Dendritic cell treated with granulocyte-macrophage colony-stimulating factor and Interleukin-4, amounts not matched to agents 40 ng/mL and 50 ng/mL, for 4 days (primary cell): ENCODE data around the gene FAM170A.

Source experiments
- H3K27ac Mint-ChIP-seq: one replicate; pipeline ENCODE4 v1.8.0; 2022; ENCODE audit warnings: mild to moderate bottlenecking, mixed read lengths
- H3K27me3 Mint-ChIP-seq: one replicate; pipeline ENCODE4 v1.8.0; 2022; ENCODE audit warnings: mild to moderate bottlenecking, mixed read lengths
- H3K36me3 Mint-ChIP-seq: one replicate; pipeline ENCODE4 v1.8.0; 2022; ENCODE audit warnings: low read depth, mixed read lengths
- H3K4me1 Mint-ChIP-seq: one replicate; pipeline ENCODE4 v1.8.0; 2022; ENCODE audit warnings: low read depth, mixed read lengths
- H3K4me3 Mint-ChIP-seq: one replicate; pipeline ENCODE4 v1.8.0; 2022; ENCODE audit warnings: mild to moderate bottlenecking, moderate library complexity, mixed read lengths
- H3K9me3 Mint-ChIP-seq: one replicate; pipeline ENCODE4 v1.8.0; 2022; ENCODE audit warnings: mixed read lengths
- intact Hi-C: fragments of 100-400 bp; cut with micrococcal nuclease; formaldehyde crosslinking; loops from one replicate; pipeline ENCODE4 v1.15.0; 2022

Gene FAM170A, protein sequence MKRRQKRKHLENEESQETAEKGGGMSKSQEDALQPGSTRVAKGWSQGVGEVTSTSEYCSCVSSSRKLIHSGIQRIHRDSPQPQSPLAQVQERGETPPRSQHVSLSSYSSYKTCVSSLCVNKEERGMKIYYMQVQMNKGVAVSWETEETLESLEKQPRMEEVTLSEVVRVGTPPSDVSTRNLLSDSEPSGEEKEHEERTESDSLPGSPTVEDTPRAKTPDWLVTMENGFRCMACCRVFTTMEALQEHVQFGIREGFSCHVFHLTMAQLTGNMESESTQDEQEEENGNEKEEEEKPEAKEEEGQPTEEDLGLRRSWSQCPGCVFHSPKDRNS

DNA sequence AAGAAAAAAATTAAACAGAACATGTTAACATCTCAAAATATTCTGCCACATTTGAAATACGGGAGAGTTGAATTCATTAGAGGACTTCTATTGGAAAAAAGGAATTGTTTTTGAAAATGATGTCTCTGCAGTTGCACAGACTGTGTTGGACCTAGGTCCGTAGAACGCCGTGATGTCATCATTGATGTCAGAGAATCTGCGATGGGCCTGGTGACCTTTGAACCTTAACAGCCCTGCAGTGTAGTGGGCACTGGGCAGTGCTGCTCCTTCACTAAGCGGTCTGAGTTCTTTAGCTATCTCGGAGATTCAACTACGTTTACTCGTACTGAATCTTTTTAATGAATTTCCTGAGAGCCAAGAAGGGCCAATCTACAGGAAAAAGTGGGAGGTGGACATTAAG, at the start of gene FAM170A:
FAM170A (plus strand) TSS at position 220 of the 400 bp plus-strand sequence. CDS start 211 bp downstream, outside the sequence.
- Mint-ChIP-seq H3K4me1 (peaks cover 24% of the 10 kb centered on the region), H3K4me3 (no peak within 1 kb of the TSS), H3K36me3 (no peaks in the 10 kb centered on the region), H3K27me3 (peaks cover 12% of the 10 kb centered on the region), H3K27ac (no peak within 1 kb of the TSS), H3K9me3 (no peaks in the 10 kb centered on the region)
- intact Hi-C loops, result no loop called here

DNA sequence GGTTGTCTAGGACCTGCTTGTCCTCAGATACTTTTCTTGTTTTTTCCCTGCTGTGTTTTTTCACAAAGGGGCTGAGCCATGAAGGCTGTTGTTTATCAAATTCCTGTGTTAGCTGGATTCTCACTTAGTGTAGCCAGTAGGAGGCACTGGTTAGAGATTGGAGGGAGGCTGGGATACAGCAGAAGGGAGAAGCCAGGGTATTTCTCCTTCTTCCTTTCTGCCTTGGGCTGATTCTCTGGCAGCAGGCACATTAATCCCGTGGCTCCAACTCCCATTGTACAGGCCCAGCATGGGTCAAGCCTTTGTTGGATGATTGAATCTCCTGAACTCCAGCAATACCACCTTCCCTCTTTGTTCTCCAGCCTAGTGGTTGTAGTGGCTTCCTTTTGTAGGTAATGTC, 46.4 kb upstream of the FAM170A start:
- peaks cover 6% of the 10 kb centered on the region for H3K27me3 Mint-ChIP-seq
- no peaks in the 10 kb centered on the region for H3K36me3 Mint-ChIP-seq
- H3K4me3 Mint-ChIP-seq, result no peak overlapping the region
- H3K27ac Mint-ChIP-seq, result no peak overlapping the region
- H3K9me3 Mint-ChIP-seq, result no peaks in the 10 kb centered on the region
- intact Hi-C loops, result no loop called here
- H3K4me1 Mint-ChIP-seq, result no peaks in the 10 kb centered on the region

DNA sequence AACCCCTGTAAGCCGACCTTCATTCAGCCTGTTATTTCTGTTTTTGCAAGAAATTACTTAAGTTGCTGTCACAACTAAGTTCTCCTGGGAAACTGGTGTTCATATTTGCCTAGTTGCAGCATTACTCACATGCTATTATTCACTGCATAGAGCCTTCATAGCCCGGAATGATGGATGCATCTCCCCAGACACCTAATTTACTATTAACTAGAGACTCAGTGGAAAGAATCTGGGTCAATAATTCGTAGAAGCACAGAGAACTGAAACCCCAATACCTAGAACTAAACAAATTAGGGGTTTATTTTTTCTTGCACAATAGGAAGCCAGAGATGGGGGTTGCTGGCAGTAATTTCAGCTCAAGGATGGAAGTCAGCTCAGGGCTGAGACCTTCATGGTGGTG, 45.7 kb upstream of the FAM170A start:
- H3K4me1 Mint-ChIP-seq, result no peaks in the 10 kb centered on the region
- no peaks in the 10 kb centered on the region for H3K9me3 Mint-ChIP-seq
- no peak overlapping the region for H3K27ac Mint-ChIP-seq
- H3K27me3 Mint-ChIP-seq, result peaks cover 6% of the 10 kb centered on the region
- intact Hi-C loops, result no loop called here
- H3K36me3 Mint-ChIP-seq, result no peaks in the 10 kb centered on the region
- no peak overlapping the region for H3K4me3 Mint-ChIP-seq

GRCh38 chr5:119596046-119596445, 33.3 kb upstream of the FAM170A start:
- H3K36me3 Mint-ChIP-seq, result no peaks in the 10 kb centered on the region
- intact Hi-C loops, result no loop called here
- no peaks in the 10 kb centered on the region for H3K4me1 Mint-ChIP-seq
- peaks cover 28% of the 10 kb centered on the region for H3K9me3 Mint-ChIP-seq
- H3K4me3 Mint-ChIP-seq, result no peak overlapping the region
- H3K27me3 Mint-ChIP-seq, result no peaks in the 10 kb centered on the region
- H3K27ac Mint-ChIP-seq, result no peak overlapping the region

- Mint-ChIP-seq H3K27me3 (no peaks in the 10 kb centered on the region), H3K9me3 (peaks cover 30% of the 10 kb centered on the region), H3K4me1 (no peaks in the 10 kb centered on the region), H3K4me3 (no peak overlapping the region), H3K27ac (no peak overlapping the region), H3K36me3 (no peaks in the 10 kb centered on the region)
- intact Hi-C loops, result no loop called here
Observed at GRCh38 chr5:119597728-119598298, 31.5 kb upstream of the FAM170A start.

DNA sequence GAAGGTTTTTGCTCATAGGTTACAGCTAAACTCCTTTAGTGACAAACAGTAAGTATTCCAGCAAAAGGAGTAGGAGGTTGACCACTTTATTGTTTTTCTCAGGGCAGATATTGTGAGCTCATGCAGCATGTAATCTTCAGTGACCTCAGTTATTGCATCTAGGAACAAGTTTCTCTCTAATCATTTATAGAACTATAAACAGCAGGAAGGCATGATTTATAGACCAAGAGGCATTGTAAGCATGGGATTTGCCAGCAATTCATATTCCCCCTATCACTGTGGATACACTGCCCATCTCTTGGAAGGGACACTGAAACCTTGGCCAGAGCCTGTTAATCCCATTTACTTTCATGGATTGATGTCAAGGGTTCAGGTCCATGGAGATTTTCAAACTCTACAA, 15.4 kb upstream of the FAM170A start:
- H3K4me3 Mint-ChIP-seq, result no peak overlapping the region
- H3K9me3 Mint-ChIP-seq, result no peaks in the 10 kb centered on the region
- H3K27me3 Mint-ChIP-seq, result peaks cover 14% of the 10 kb centered on the region
- intact Hi-C loops, result no loop called here
- H3K36me3 Mint-ChIP-seq, result no peaks in the 10 kb centered on the region
- no peaks in the 10 kb centered on the region for H3K4me1 Mint-ChIP-seq
- H3K27ac Mint-ChIP-seq, result no peak overlapping the region

DNA sequence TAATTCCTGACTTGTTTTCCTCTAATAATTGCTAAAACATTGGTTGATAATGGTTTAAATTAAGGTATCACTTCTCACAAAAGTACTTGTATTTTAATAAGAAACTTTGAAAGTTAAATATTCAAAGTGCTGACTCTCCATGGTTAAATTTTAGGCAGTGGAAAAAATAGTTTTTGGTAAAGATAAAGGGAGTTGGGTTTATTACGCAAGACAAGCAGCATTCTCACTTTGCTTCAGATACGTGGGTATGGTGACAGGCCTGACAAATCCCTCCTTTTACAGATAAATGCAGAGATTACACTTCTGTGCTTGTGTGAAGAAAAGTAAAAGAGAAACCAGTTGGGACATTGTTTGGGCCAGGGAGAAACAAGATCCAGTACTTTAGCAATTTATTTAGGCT, 14.5 kb upstream of the FAM170A start:
- Mint-ChIP-seq H3K27me3 (peaks cover 16% of the 10 kb centered on the region), H3K27ac (no peak overlapping the region), H3K4me3 (no peak overlapping the region), H3K4me1 (no peaks in the 10 kb centered on the region), H3K36me3 (no peaks in the 10 kb centered on the region), H3K9me3 (no peaks in the 10 kb centered on the region)
- intact Hi-C loops, result no loop called here

DNA sequence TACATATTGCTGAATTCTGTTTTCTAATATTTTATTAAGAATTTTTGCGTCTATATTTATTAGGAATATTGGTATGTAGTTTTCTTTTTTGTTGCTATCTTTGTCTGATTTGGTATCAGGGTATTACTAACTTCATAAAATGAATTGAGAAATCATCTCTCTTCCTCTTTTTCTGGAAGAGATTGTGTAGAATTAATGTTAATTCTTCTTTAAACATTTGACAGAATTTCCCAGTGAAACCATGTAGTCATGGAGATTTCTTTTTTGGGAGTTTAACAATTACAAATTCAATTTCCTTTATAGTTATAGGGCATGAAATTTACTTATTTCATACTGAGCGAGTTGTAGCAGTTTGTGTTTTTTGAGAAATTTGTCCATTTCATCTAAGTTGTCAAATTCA, 3.3 kb upstream of the FAM170A start:
- H3K27me3 Mint-ChIP-seq, result peaks cover 16% of the 10 kb centered on the region
- peaks cover 10% of the 10 kb centered on the region for H3K9me3 Mint-ChIP-seq
- H3K36me3 Mint-ChIP-seq, result no peaks in the 10 kb centered on the region
- no peak overlapping the region for H3K27ac Mint-ChIP-seq
- H3K4me3 Mint-ChIP-seq, result no peak overlapping the region
- intact Hi-C loops, result no loop called here
- H3K4me1 Mint-ChIP-seq, result peaks cover 21% of the 10 kb centered on the region

GRCh38 chr5:119630752-119631440, 1.5 kb downstream of the FAM170A start:
- H3K27me3 Mint-ChIP-seq, result peaks cover 12% of the 10 kb centered on the region
- H3K27ac Mint-ChIP-seq, result no peak overlapping the region
- H3K4me1 Mint-ChIP-seq, result peaks cover 25% of the 10 kb centered on the region
- intact Hi-C loops, result no loop called here
- no peak overlapping the region for H3K4me3 Mint-ChIP-seq
- no peaks in the 10 kb centered on the region for H3K9me3 Mint-ChIP-seq
- no peaks in the 10 kb centered on the region for H3K36me3 Mint-ChIP-seq

- intact Hi-C loops, result no loop called here
- Mint-ChIP-seq H3K27ac (no peak overlapping the region), H3K4me1 (peaks cover 23% of the 10 kb centered on the region), H3K36me3 (no peaks in the 10 kb centered on the region), H3K9me3 (no peaks in the 10 kb centered on the region), H3K4me3 (no peak overlapping the region), H3K27me3 (peaks cover 12% of the 10 kb centered on the region)
Observed at GRCh38 chr5:119631660-119632059, 2.3 kb downstream of the FAM170A start.

DNA sequence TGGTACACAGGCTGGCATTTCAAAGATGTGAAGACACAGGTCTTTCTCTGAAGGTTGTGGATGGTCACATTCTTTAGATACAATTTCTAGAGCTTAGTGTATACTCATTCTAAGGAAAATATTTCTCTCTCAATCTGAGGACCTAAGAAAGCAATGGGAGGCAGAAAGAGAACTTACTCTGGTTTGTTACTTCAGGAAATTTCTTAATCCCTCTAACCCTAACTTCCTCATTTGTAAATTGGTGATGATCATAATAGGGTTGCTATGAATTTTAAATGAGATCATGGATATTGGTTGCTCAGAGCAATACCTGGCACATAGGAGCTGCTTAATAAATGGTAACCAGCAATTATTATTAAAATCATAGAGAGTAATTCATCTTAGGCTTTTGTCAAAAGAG, 22.1 kb downstream of the FAM170A start:
- peaks cover 21% of the 10 kb centered on the region for H3K9me3 Mint-ChIP-seq
- no peaks in the 10 kb centered on the region for H3K36me3 Mint-ChIP-seq
- H3K27ac Mint-ChIP-seq, result no peak overlapping the region
- H3K4me3 Mint-ChIP-seq, result no peak overlapping the region
- intact Hi-C loops, result no loop called here
- H3K27me3 Mint-ChIP-seq, result peaks cover 4% of the 10 kb centered on the region
- H3K4me1 Mint-ChIP-seq, result peaks cover 29% of the 10 kb centered on the region

- H3K4me1 Mint-ChIP-seq, result peaks cover 34% of the 10 kb centered on the region
- peaks cover 4% of the 10 kb centered on the region for H3K27me3 Mint-ChIP-seq
- intact Hi-C loops, result no loop called here
- H3K27ac Mint-ChIP-seq, result no peak overlapping the region
- peaks cover 21% of the 10 kb centered on the region for H3K9me3 Mint-ChIP-seq
- H3K36me3 Mint-ChIP-seq, result no peaks in the 10 kb centered on the region
- H3K4me3 Mint-ChIP-seq, result no peak overlapping the region
Observed at GRCh38 chr5:119655061-119655460, 25.7 kb downstream of the FAM170A start.

GRCh38 chr5:119656023-119656422, 26.7 kb downstream of the FAM170A start:
- Mint-ChIP-seq H3K9me3 (peaks cover 21% of the 10 kb centered on the region), H3K27ac (no peak overlapping the region), H3K4me3 (no peak overlapping the region), H3K36me3 (no peaks in the 10 kb centered on the region), H3K27me3 (peaks cover 8% of the 10 kb centered on the region), H3K4me1 (peaks cover 27% of the 10 kb centered on the region)
- intact Hi-C loops, result no loop called here

GRCh38 chr5:119666542-119666941, 37.2 kb downstream of the FAM170A start:
- Mint-ChIP-seq H3K36me3 (no peaks in the 10 kb centered on the region), H3K27ac (no peak overlapping the region), H3K4me3 (no peak overlapping the region), H3K9me3 (peaks cover 10% of the 10 kb centered on the region), H3K27me3 (peaks cover 4% of the 10 kb centered on the region), H3K4me1 (no peaks in the 10 kb centered on the region)
- intact Hi-C loops, result no loop called here
